DOHH2 (cell line): ENCODE results near the gene NAA60.

Experiments used
- H3F3A ChIP-seq: fragments of 200-600 bp; sonication (generic), shearing (Covaris generic); 2 replicates; pipeline ENCODE4 v1.6.0; 2016; ENCODE audit warnings: antibody characterized with exemption, mild to moderate bottlenecking; ENCODE audit not compliant: control insufficient read depth, insufficient read depth
- H3K27ac ChIP-seq: fragments of 200-600 bp; sonication (generic); 2 replicates; pipeline ENCODE4 v1.5.1; 2014; ENCODE audit warnings: low read depth, mild to moderate bottlenecking, low read length, moderate library complexity
- H3K27me3 ChIP-seq: fragments of 200-600 bp; sonication (generic); 2 replicates; pipeline ENCODE4 v1.6.1; 2014; ENCODE audit warnings: mild to moderate bottlenecking, low read length, mixed read lengths; ENCODE audit not compliant: control insufficient read depth
- H3K36me3 ChIP-seq: fragments of 200-600 bp; sonication (generic); 2 replicates; pipeline ENCODE4 v1.6.1; 2014; ENCODE audit warnings: mild to moderate bottlenecking, low read length, moderate library complexity, mixed read lengths; ENCODE audit not compliant: control insufficient read depth
- H3K4me1 ChIP-seq: fragments of 200-600 bp; sonication (generic); 2 replicates; pipeline ENCODE4 v1.6.1; 2014; ENCODE audit warnings: mild to moderate bottlenecking, low read length, mixed read lengths; ENCODE audit not compliant: control insufficient read depth
- H3K4me2 ChIP-seq: fragments of 200-600 bp; sonication (generic); 2 replicates; pipeline ENCODE4 v1.6.0; 2014; ENCODE audit warnings: mild to moderate bottlenecking, low read length, moderate library complexity
- H3K4me3 ChIP-seq: fragments of 200-600 bp; sonication (generic); 2 replicates; pipeline ENCODE4 v1.5.1; 2014; ENCODE audit warnings: mild to moderate bottlenecking, low read length, mixed read lengths
- H3K79me2 ChIP-seq: fragments of 200-600 bp; sonication (generic); 2 replicates; pipeline ENCODE4 v1.6.1; 2014; ENCODE audit warnings: mild to moderate bottlenecking, low read length, mixed read lengths; ENCODE audit not compliant: control insufficient read depth
- H3K9me2 ChIP-seq: fragments of 200-600 bp; sonication (generic); replicated peaks from 2 replicates; pipeline ENCODE4 v1.6.1; 2014; ENCODE audit warnings: mild to moderate bottlenecking, low read length, mixed read lengths; ENCODE audit not compliant: control insufficient read depth
- H3K9me3 ChIP-seq: fragments of 200-600 bp; sonication (generic); 2 replicates; pipeline ENCODE4 v1.6.1; 2014; ENCODE audit warnings: antibody characterized with exemption, low read length, mixed read lengths; ENCODE audit not compliant: control insufficient read depth, insufficient read depth
- H4K20me1 ChIP-seq: fragments of 200-600 bp; sonication (generic); 2 replicates; pipeline ENCODE4 v1.6.0; 2014; ENCODE audit warnings: low read depth, mild to moderate bottlenecking, antibody characterized with exemption, low read length, moderate library complexity; ENCODE audit not compliant: control insufficient read depth, insufficient read depth
- EZH2phosphoT487 ChIP-seq: fragments of 200-600 bp; sonication (generic); IDR thresholded peaks from 2 replicates; pipeline ENCODE4 v1.6.1; 2017; ENCODE audit warnings: borderline replicate concordance, mild to moderate bottlenecking, antibody characterized with exemption, low read length, moderate library complexity, mixed read lengths
- TF ChIP-seq, protein P1 (sequence below): fragments of 200-600 bp; sonication (generic); IDR thresholded peaks from one replicate; pipeline ENCODE4 v1.5.1; 2014; ENCODE audit warnings: antibody characterized with exemption, mild to moderate bottlenecking, low read depth, low read length; ENCODE audit not compliant: poor library complexity, severe bottlenecking

The NAA60 gene

GRCh38 chr16:3510416-3510815, 66.9 kb downstream of the NAA60 start:
- H3K4me1 ChIP-seq, result no peaks in the 10 kb centered on the region
- no peaks in the 10 kb centered on the region for H3K9me2 ChIP-seq
- H3K36me3 ChIP-seq, result peaks cover 16% of the 10 kb centered on the region
- no peaks in the 10 kb centered on the region for H3K9me3 ChIP-seq
- no peak overlapping the region for H3K4me2 ChIP-seq
- no peaks in the 10 kb centered on the region for H3K79me2 ChIP-seq
- no peak overlapping the region for H3K27ac ChIP-seq
- TF ChIP-seq EZH2phosphoT487, result no peak
- TF ChIP-seq, protein P1, sequence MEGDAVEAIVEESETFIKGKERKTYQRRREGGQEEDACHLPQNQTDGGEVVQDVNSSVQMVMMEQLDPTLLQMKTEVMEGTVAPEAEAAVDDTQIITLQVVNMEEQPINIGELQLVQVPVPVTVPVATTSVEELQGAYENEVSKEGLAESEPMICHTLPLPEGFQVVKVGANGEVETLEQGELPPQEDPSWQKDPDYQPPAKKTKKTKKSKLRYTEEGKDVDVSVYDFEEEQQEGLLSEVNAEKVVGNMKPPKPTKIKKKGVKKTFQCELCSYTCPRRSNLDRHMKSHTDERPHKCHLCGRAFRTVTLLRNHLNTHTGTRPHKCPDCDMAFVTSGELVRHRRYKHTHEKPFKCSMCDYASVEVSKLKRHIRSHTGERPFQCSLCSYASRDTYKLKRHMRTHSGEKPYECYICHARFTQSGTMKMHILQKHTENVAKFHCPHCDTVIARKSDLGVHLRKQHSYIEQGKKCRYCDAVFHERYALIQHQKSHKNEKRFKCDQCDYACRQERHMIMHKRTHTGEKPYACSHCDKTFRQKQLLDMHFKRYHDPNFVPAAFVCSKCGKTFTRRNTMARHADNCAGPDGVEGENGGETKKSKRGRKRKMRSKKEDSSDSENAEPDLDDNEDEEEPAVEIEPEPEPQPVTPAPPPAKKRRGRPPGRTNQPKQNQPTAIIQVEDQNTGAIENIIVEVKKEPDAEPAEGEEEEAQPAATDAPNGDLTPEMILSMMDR, result no peak
- no peak overlapping the region for H3K4me3 ChIP-seq
- no peaks in the 10 kb centered on the region for H3K27me3 ChIP-seq
- no peaks in the 10 kb centered on the region for H3F3A ChIP-seq
- H4K20me1 ChIP-seq, result no peaks in the 10 kb centered on the region

GRCh38 chr16:3511286-3512180, 68.1 kb downstream of the NAA60 start:
- TF ChIP-seq, protein P1, result no peak
- TF ChIP-seq EZH2phosphoT487, result no peak
- Histone ChIP-seq H3K4me3 (no peak overlapping the region), H3F3A (no peaks in the 10 kb centered on the region), H3K27me3 (no peaks in the 10 kb centered on the region), H3K9me3 (no peaks in the 10 kb centered on the region), H3K27ac (no peak overlapping the region), H3K4me1 (no peaks in the 10 kb centered on the region), H3K79me2 (no peaks in the 10 kb centered on the region), H3K9me2 (no peaks in the 10 kb centered on the region), H4K20me1 (no peaks in the 10 kb centered on the region), H3K4me2 (no peak overlapping the region), H3K36me3 (peaks cover 19% of the 10 kb centered on the region)

GRCh38 chr16:3513892-3514583, 70.6 kb downstream of the NAA60 start:
- Histone ChIP-seq H3K79me2 (no peaks in the 10 kb centered on the region), H3K27me3 (no peaks in the 10 kb centered on the region), H4K20me1 (no peaks in the 10 kb centered on the region), H3F3A (no peaks in the 10 kb centered on the region), H3K4me2 (no peak overlapping the region), H3K4me3 (no peak overlapping the region), H3K9me3 (no peaks in the 10 kb centered on the region), H3K36me3 (peaks cover 14% of the 10 kb centered on the region), H3K4me1 (no peaks in the 10 kb centered on the region), H3K27ac (no peak overlapping the region), H3K9me2 (no peaks in the 10 kb centered on the region)
- TF ChIP-seq EZH2phosphoT487, result no peak
- TF ChIP-seq, protein P1, result no peak
